GM18519 (cell line): Measurements from ENCODE around the gene RIF1.

Experiments used
- ATAC-seq: cut with Tn5 transposase; IDR thresholded peaks from one replicate; pipeline ENCODE4 v1.9.1; 2021; ENCODE audit warnings: mild to moderate bottlenecking, moderate library complexity; ENCODE audit not compliant: unreplicated experiment, low FRiP score

The RIF1 gene, protein sequence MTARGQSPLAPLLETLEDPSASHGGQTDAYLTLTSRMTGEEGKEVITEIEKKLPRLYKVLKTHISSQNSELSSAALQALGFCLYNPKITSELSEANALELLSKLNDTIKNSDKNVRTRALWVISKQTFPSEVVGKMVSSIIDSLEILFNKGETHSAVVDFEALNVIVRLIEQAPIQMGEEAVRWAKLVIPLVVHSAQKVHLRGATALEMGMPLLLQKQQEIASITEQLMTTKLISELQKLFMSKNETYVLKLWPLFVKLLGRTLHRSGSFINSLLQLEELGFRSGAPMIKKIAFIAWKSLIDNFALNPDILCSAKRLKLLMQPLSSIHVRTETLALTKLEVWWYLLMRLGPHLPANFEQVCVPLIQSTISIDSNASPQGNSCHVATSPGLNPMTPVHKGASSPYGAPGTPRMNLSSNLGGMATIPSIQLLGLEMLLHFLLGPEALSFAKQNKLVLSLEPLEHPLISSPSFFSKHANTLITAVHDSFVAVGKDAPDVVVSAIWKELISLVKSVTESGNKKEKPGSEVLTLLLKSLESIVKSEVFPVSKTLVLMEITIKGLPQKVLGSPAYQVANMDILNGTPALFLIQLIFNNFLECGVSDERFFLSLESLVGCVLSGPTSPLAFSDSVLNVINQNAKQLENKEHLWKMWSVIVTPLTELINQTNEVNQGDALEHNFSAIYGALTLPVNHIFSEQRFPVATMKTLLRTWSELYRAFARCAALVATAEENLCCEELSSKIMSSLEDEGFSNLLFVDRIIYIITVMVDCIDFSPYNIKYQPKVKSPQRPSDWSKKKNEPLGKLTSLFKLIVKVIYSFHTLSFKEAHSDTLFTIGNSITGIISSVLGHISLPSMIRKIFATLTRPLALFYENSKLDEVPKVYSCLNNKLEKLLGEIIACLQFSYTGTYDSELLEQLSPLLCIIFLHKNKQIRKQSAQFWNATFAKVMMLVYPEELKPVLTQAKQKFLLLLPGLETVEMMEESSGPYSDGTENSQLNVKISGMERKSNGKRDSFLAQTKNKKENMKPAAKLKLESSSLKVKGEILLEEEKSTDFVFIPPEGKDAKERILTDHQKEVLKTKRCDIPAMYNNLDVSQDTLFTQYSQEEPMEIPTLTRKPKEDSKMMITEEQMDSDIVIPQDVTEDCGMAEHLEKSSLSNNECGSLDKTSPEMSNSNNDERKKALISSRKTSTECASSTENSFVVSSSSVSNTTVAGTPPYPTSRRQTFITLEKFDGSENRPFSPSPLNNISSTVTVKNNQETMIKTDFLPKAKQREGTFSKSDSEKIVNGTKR (N-terminal part only)

DNA sequence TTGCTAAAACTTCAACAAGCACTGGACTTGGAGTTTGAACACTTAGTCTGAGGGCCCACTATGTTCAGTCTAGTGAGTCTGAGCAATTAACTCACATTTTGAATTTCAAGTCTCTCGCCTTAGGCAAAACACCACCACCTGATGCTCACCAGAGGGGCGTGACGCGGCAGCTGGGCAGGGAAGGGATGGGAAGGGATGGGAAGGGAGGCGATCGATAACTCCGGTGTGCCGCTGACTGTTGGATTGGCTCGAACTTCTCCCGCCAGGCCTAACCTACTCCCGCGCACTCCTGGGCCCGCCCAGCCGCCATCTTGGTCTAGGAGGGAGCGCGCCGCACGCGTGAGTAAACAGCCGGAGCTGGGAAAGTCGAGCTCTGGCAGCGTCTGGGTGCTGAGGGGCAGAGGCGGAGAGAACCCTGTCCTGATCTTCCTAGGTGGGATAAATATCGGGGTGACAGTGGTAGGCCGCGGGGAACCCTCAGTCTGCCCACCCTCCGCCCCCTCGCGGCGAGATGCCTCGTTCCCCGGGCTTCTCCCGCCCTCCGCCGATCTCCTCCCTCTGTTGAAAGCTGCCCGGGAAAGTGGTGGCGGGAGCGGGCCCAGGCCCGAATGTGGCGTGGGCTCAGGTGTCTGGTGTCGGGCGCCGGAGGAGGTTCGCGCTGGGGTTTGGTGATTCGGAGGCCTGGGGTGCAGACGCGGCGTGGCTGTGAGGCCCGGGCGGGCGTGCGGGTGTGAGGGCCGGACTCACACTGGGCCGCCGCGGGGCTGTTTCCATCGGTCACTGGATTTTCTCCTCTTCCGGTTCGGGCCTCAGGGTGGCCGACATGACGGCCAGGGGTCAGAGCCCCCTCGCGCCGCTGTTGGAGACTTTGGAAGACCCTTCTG, at the start of gene RIF1:
Gene RIF1, plus strand, starts transcription at position 302 of the 884 bp plus-strand sequence. Its CDS starts 522 bp downstream, at position 824.
- ATAC-seq: peak; percentile 81

DNA sequence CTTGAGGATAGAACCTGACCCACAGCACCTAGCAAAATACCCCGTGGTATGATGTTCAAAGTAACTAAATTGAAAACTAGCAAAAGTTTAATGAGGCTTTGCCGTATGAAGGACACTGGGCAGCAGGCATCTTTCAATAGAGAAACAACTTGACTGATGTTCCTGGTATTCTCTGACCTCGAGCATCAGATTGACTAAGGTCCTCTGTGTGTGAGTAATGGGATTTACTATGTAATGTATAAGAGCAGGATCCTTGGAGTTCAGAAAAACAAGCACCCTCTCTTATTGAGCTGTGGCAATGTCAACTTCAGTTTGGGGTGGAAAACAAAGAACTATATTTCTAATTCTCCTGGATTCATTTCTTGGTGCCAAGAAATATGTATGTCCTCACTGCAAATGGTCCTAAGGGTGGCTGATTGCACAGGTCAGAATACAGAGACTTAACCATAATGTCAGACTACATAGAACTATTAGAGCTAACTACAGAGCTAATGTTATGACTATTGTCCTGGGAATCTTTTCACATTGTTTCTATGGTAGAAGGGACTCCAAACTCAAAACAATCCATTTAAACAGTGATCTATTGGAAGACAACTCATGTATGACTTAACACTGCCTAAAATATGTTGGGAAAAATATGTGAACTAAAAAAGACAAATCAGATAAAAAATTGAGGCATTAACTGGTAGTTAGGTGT, 47.9 kb upstream of the RIF1 start:
- ATAC-seq: no peak

DNA sequence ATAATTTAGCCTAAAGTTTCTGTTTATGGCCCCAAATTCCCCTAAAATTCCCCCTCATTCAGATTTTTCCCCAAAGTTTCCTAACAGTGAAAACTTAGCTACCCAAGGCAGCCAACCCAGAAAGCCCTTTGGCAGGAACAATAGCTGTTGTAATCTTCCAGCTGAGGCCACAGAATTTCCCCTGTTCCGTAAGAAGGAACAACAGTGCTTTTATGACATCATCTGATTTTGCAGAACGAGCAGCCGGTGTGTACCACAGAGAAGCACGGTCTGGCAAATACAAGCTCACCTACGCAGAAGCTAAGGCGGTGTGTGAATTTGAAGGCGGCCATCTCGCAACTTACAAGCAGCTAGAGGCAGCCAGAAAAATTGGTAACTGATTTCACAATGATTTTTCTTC, 46.0 kb upstream of the RIF1 start:
- peak; percentile 85 for ATAC-seq

DNA sequence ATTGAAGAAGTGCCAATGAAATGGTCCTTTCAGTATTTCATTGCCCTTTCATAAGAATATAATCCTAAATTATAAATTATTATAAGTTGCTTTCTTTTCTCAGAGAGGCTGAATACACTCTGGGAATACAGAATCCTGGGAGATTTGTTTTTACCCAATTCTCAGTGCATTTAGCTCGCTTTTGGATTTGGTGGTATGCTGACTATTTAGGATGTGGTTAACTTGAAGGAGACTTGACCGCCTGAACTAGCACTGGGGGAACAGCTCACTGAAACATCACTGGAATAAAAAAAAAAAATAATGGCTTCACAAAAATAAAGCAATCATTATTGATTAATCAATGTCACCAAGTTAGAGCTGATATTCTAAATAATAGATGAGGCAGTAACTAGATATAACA, 42.1 kb upstream of the RIF1 start:
- no peak for ATAC-seq

DNA sequence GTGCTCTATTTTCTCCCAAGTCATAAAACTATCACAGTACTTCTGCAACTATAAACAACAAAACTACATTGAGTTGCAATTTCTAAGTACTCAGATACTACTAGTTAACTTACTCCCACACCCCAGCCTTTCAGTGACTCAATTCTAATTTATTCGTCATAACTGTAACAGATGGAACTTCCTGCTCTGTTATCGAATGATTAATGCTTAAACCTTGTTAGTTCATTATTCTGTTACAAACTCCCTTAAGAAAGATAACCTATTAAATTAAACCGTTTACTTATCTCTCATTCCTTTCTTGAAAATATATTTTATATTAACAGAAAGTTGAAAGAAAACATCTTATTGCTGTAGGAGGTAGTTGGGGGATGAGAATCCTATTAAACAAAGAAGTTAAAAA, 35.3 kb upstream of the RIF1 start:
- peak; percentile 92 for ATAC-seq

DNA sequence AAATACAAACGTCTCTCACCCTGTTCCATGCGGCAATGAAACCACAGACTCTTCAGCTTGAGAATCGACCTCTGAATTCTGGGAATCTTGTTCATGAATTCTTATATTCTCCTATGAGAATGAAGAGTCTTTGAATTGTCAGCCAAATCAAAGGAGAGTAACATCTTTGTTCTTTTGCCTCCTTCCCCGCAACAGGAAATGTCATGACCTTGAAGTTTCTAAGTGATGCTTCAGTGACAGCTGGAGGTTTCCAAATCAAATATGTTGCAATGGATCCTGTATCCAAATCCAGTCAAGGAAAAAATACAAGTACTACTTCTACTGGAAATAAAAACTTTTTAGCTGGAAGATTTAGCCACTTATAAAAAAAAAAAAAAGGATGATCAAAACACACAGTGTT, 30.5 kb upstream of the RIF1 start:
- ATAC-seq: no peak

DNA sequence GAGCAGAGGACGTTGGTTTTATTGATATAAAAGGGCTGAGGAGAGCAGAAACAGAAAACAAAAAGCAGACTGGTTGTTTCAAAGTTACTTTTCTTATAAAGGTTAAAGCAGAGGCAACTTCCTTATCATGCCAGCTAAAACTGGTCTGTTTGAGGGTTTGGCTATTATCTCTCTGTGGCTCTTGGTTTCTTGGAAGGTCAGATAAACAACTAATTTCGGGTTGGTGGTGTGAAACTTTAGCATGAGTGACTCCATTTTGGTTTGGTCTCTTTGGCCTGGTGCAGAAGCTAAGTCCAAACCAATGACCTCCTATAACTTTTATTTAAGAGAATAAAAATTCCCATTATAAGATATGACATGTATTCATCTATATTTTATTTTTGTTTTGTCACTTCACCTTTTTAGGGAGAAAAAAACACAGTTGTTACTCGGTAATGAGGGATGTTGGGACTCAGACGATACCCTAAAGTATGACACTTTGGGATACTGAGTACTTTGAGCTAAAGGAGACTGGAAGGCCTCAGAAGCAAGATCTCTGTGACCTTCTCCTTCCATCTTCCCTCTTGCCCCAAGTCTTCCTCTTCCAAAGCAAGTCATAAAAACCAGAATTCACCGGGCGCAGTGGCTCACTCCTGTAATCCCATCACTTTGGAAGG, 29.0 kb upstream of the RIF1 start:
- no peak for ATAC-seq

DNA sequence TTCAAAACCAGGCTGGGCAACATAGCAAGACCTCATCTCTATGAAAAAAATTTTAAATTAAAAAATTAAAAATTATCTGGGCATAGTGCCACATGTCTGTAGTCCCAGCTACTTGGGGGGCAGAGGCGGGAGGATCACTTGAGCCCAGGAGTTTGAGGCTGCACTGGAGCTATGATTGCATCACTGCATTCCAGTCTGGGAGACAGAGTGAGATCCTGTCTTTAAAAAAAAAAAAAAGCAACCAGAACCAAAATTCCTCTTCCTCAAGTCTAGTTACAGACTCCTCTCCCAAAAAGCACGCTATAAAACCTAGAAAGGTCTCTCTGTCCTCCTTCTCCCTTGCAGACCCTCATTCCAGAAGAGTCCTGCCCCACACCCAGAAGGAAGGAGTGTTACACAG, 28.4 kb upstream of the RIF1 start:
- no peak for ATAC-seq

DNA sequence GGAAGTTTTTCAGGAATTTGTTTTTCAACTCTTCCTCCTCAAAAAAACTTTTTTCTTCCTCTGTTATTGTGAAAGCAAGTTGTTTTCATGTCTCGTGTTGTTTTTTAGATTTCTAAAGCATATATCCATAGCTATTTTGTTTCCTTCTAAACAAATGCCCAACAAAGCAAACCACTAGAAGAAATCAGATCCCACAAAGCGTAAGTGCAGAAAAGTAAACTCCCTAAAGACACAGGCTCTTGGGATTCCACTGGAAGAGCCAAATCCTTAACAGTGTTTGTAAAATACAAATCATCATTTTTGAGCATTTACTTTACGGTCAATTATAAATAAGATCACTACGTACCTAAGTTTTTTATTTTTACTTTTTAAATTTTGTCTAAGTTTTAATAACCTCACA, 21.7 kb upstream of the RIF1 start:
- no peak for ATAC-seq

DNA sequence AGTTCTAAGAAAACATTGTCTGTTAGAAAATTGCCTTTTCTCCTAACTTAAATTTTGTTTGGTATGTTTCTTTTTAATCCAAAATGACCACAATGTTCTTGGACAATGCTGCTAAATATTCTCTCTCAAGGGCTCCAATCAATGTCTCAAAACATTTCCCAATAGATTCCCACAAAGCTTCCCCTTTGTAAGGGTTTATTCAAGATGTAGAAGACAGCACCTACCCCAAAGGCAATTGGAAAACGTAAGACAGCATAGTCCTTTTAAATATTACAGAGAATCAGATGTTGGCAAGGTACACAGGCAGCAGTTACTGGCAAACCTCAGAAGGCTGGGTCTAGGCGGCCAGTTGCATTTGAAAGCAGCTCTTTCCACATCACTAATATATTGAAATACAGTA, 18.3 kb upstream of the RIF1 start:
- no peak for ATAC-seq

DNA sequence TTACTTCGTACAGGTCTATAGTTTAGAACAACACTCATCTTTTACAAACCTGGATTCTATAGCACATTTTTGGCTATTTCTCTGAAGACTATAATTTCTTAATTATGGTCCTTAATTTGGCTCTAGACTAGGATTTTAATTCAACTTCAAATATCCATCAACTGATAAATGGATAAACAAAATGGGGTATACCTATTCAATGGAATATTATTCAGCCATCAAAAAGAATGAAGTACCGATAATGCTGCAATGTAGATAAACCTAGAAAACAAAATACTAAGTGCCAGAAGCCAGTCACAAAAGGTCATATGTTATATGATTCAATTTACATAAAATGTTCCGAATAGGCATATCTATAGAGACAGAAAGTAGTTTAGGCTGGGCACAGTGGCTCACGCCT, 15.2 kb upstream of the RIF1 start:
- no peak for ATAC-seq

DNA sequence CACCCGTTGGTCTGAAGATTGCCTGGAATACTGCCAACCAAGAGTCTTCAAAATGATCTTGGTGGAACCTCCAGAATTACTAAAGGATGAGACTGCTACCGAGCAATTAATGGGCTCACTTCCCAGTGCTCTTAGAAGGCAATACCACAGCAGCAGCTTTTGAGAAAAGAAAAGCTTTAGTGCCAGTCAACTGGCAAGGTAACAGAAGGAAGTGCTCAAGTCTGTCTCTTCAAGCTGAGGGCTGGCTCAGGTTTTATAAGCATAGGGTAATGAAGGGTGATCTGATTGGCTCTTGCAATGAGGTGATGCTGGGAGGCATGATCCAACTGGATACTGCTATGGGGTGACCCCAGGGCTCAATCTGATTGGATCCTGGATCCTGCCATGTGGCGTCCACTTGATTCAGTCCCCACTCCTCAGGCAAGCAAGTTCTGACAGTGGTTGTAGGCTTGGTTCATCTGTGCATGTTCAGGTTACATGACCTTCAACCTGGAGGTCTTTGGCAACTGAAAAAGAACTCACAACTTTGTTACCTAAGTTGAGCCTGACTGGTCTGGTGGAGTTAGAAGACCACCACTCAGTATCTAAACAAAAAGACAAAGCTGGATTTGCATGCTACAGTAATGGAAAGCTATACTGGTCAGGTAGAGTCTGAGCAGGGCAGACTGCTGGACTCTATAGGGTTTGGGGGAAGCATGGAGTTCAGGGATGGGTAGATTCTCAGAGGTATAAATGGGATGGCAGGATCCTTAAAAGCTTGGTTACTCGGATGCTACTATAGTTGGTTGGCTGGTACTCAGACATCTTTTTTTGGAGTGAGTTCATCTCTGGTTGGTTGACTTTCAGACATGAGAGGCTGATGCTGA, 14.0 kb upstream of the RIF1 start:
- no peak for ATAC-seq

DNA sequence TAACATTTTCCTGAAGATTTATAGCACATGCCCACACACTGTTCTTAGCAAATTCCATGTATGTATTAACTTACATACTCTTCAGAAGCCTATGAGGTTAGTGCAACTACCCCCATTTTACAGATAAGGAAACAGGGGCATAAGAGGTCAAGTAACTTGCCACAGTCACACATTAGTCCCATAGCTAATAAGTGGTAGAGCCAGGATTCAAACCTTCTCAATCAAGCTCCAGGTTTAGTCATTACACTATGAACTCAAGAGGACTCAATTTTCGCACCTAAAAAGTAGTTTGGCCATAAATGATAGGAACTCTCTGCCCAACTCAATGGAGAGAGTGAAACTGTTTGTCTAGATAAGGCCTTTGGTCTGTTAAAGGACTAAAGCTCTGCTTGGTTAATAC, 9.7 kb upstream of the RIF1 start:
- no peak for ATAC-seq

DNA sequence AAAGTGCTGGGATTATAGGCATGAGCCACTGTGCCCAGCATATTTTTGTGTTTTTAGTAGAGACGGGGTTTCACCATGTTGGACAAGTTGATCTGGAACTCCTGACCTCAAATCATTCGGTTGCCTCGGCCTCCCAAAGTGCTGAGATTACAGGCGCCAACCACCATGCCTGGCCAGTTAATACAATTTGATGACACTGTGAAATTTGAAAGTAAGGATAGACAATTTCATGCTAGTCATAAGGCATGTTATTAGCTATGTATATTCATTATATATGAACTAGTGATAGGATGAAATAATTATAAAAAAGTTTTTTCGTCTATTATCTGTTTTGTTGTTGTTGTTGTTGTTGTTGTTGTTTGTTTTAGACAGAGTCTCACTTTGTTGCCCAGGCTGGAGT, 8.6 kb upstream of the RIF1 start:
- ATAC-seq: no peak

DNA sequence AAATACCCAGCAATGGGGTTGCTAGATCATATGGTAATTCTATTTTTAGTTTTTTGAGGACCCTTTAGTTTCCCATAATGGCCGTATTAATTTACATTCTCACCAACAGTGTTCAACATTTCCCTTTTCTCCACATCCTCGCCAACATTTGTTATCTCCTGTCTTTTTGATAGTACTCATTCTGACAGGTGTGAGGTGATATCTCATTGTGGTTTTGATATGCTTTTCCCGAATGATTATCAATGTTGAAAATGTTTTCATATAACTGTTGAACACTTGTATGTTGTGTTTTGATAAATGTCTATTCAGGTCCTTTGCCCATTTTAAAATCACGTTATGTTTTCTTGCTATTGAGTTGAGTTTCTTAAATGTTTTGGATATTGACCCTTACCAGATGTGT, 5.8 kb upstream of the RIF1 start:
- ATAC-seq: no peak

DNA sequence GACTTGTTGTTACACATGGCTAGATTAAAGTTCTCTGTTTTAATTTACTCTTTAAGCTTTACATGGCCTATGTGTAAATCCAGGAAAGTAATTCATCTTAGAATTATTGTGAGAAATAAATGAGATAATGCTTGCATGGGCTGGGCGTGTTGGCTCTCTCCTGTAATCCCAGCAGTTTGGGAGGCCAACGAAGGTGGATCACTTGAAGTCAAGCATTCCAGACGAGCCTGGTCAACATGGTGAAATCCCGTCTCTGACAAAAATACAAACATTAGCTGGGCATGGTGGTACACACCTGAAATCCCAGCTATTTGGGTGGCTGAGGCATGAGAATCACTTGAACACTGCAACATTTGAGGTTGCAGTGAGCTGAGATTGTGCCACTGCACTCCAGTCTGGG, 4.3 kb upstream of the RIF1 start:
- ATAC-seq: no peak

DNA sequence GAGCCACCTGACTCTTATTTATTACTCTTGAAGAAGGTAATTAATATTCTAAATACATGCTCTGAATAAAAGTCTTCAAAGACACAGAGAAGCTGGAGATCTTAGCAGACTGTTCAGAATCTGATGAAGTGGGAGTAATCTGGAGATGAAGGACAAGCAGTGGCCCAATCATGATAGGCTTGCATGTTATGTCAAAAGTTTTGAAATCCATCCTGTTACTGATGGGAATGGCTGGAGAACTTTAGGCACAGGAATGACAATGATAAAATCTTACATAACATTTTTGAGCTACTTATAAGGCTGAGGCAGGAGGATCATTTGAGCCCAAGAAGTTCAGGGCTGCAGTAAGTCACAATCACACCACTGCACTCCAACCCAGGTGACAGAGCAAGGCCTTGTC, 2.4 kb upstream of the RIF1 start:
- no peak for ATAC-seq
